Ovary (tissue), 9 donors: ENCODE data around the gene ETNK2. TPM values are rescaled to one million over a fixed set of nuclear protein-coding genes. Genes with fewer than 3 reads are reported as not detected.

ENCODE experiments used
- DNase-seq, 5 donors: peaks; one replicate each; pipeline ENCODE4 v3.0.0-alpha.2; 2019 to 2020
- H3K27ac ChIP-seq, 2 donors: fragments of 200-600 bp; one replicate each; pipeline versions ENCODE4 v1.5.1 to v1.8.0; 2019 to 2022
- H3K27me3 ChIP-seq: fragments of 200-600 bp; one replicate; pipeline ENCODE4 v1.8.0; 2022
- H3K36me3 ChIP-seq: fragments of 200-600 bp; sonication (generic); one replicate; pipeline ENCODE4 v1.5.1; 2019
- H3K4me1 ChIP-seq: one replicate; pipeline ENCODE4 v1.8.1; 2013; ENCODE audit warnings: mild to moderate bottlenecking, moderate library complexity; ENCODE audit not compliant: insufficient read depth
- H3K4me3 ChIP-seq: fragments of 200-600 bp; sonication (generic); one replicate; pipeline ENCODE4 v1.5.1; 2017
- H3K9me3 ChIP-seq, 2 donors: fragments of 200-600 bp in 1 of 2; sonication (generic) in 1 of 2; one replicate each; pipeline versions ENCODE4 v1.5.1 to v1.8.1; 2013 to 2019; ENCODE audit warnings: mild to moderate bottlenecking in 1 of 2, moderate library complexity in 1 of 2
- EP300 ChIP-seq: sonication (generic); formaldehyde crosslinking; IDR thresholded peaks from one replicate; pipeline ENCODE4 v1.6.1; 2017; ENCODE audit warnings: antibody characterized with exemption
- POLR2A ChIP-seq: fragments of 450-650 bp; IDR thresholded peaks from one replicate; pipeline ENCODE4 v1.6.1; 2017; ENCODE audit warnings: antibody characterized with exemption, mild to moderate bottlenecking, moderate library complexity
- WGBS, 3 donors: extraction: QIAGEN DNeasy Blood & Tissue Kit in 1 of 3; methylation state at CpG; one replicate each; pipeline versions ENCODE4 v1.1.5 to v1.1.7; 2013 to 2017; 5-methylcytosine and 5-hydroxymethylcytosine counted together
- intact Hi-C, 4 donors: fragments of 100-400 bp; cut with DNase I; formaldehyde crosslinking; loops; one replicate each; pipeline versions ENCODE4 v1.11.0 to v1.15.1; 2022 to 2023
- polyA plus RNA-seq, 2 donors: library from polyadenylated mRNA; stranded (reverse); fragments of 200-250 nt in 1 of 2; fragments of 350-450 nt in 1 of 2; fragmentation: Illumina TruSeq in 1 of 2; extraction: RNeasy Lipid Tissue Mini Kit (QIAGEN cat#74804) in 1 of 2; gene quantifications; one replicate each; pipeline ENCODE4 v1.2.3, GENCODE V29; 2013 to 2014
- total RNA-seq, 7 donors: library from RNA; depleted of rRNA in 2 of 7; stranded (reverse); fragments of >200 nt in 2 of 7; fragmentation: NEBNext Ultra II Directional in 3 of 7; extraction: Animal tissue kit (Norgen Biotek cat#: 25700) in 3 of 7; gene quantifications; one replicate each; pipeline versions ENCODE4 v1.1.0 to v1.2.4, GENCODE V29; 2016 to 2023
- TF ChIP-seq, protein P1 (sequence below), 3 donors: fragments of 450-650 bp in 2 of 3; fragments of 200-600 bp in 1 of 3; IDR thresholded peaks; one replicate each; pipeline versions ENCODE4 v1.5.1 to v1.8.0; 2016 to 2022; ENCODE audit warnings: antibody characterized with exemption in 3 of 3, mild to moderate bottlenecking in 1 of 3
- donor health status: DM: no; HTN: no; CAD: no; lungs with moderate emphysema.
- donor health status: DM: no; HTN: no; CAD: no.
- donor health status: Bipolar disorder and iron deficiency.
- donor health status: DM: yes; HTN: yes; CAD: no.
- donor health status: DM: no; HTN: no; CAD: no.
- donor health status: DM: yes; HTN: yes; CAD: no.

The ETNK2 gene
- total and polyA plus RNA-seq, 9 donors: 16.3 to 60.9 (median 40.3) TPM

DNA sequence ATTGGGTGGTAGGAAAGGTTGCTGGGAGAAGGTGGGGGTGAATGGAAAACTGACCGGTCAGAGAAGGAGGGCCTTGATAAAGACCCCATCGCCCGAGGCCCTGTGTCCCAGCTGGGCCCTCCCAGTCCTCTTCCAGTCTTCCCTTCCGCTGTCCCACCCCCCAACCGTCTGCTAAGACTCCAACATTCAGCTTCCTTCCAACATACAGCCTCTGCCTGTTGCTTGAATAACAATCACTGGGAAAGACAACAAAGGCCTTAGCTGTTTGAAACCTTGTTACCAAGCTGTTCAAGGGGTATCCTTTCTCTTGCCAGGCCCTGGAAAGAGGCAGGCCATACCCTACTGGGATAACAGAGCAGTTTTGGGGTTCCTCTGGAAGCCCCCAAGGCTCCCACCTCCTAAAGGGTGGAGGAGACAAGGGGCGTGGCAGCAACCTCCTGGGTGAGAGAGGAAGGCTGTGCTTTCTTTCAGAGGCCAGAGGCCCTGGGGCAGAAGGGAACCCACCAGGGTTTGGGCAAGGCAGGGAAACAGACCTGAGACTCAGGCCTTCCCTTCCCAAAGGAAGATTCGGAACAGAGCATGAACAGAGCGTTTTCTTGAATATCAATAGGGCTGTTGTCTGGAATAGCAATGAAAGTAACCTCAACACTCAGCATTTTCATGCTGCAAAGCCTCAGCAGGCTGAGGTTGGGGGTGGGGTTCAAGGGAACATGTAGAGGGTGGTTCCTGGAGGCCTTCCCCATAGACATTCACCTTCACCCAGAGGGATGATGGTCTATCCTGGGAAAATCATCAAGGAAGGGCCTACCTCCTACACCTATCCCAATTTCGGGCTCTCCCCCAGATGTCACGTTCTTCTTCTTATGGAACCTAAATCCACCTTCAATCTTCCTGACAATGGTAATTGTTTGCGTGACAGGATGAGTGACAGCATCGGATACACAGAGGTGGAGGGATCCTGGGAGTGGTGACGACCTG, 4.1 kb downstream of the ETNK2 start:
- peaks cover 14% of the 10 kb centered on the region for H3K4me1 ChIP-seq

DNA sequence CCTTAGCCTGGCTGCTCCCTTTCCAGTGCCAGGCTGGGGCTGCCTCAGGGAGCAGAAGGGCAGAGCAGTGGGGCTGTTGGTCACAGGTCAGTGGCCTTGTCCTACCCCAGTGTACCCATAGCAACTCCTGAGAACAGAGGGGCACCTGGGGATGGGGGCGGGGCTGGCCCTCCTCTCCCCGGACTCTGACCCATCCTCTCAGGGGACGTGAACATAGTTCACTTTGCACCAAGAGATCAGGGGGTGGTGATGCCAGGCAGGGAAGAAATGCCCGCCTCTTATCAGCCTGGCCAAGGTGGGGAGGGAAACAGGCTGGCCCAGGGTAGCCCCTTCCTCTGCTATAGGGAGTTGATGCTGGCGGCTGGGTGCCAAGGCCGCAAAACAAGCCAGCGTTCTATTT, 4.9 kb downstream of the ETNK2 start:
- Histone ChIP-seq H3K4me1 (peaks cover 10% of the 10 kb centered on the region), H3K36me3 (no peaks in the 10 kb centered on the region), H3K27me3 (no peaks in the 10 kb centered on the region), H3K4me3 (no peak overlapping the region), H3K9me3 (no peaks in the 10 kb centered on the region), H3K27ac (no peak overlapping the region)
- DNase-seq: peak in 2 of 5 donors; percentile 23 to 37
- TF ChIP-seq POLR2A (no peak), EP300 (no peak)
- TF ChIP-seq, protein P1, sequence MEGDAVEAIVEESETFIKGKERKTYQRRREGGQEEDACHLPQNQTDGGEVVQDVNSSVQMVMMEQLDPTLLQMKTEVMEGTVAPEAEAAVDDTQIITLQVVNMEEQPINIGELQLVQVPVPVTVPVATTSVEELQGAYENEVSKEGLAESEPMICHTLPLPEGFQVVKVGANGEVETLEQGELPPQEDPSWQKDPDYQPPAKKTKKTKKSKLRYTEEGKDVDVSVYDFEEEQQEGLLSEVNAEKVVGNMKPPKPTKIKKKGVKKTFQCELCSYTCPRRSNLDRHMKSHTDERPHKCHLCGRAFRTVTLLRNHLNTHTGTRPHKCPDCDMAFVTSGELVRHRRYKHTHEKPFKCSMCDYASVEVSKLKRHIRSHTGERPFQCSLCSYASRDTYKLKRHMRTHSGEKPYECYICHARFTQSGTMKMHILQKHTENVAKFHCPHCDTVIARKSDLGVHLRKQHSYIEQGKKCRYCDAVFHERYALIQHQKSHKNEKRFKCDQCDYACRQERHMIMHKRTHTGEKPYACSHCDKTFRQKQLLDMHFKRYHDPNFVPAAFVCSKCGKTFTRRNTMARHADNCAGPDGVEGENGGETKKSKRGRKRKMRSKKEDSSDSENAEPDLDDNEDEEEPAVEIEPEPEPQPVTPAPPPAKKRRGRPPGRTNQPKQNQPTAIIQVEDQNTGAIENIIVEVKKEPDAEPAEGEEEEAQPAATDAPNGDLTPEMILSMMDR (IDR thresholded peaks at IDR 0.05): no peak
- WGBS, 3 donors: 72 to 78% (median 75%) methylated on average over 7 of the region's 7 CpGs
- intact Hi-C loops: loop anchor here in 1 of 4 donors (5.0 kb wide), 1 partner anchor 50 kb away; the partner anchor contains the start of gene KISS1

More for the DNA sequence above, 4.1 kb downstream of the ETNK2 start:
- Histone ChIP-seq H3K27me3 (no peaks in the 10 kb centered on the region), H3K4me3 (no peak overlapping the region), H3K9me3 (no peaks in the 10 kb centered on the region), H3K36me3 (no peaks in the 10 kb centered on the region), H3K27ac (no peak overlapping the region)
- intact Hi-C loops: loop anchor here in 1 of 4 donors (5.0 kb wide), 1 partner anchor 50 kb away; the partner anchor contains the start of gene KISS1
- no peak for TF ChIP-seq EP300
- TF ChIP-seq, protein P1 (IDR thresholded peaks at IDR 0.05): no peak
- no peak for TF ChIP-seq POLR2A
- 78 to 86% (median 82%) methylated on average over 13 of the region's 13 CpGs for WGBS, 3 donors
- DNase-seq: peak in 2 of 5 donors; percentile 13 to 21

DNA sequence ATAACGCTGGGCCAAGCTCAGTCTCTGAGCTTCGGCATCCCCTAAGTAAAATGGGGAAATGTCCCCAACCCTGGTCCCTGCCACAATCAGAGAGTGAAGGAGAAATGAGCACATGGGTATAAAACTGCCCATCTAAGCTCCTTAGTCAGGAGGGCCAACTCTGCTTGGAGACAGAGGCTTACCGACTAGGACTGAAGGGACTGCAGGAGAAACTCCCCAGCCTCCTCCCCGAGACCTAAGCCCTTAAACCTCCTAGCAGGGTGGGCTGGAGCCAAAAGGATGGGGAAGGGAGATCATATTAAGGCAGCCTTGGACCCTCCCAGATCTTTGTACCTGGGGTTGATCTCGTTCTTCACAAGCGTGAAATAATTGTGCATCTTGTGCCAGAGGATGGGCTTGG, 5.5 kb downstream of the ETNK2 start:
- Histone ChIP-seq H3K9me3 (no peaks in the 10 kb centered on the region), H3K36me3 (no peaks in the 10 kb centered on the region), H3K27me3 (no peaks in the 10 kb centered on the region), H3K27ac (no peak overlapping the region), H3K4me3 (no peak overlapping the region), H3K4me1 (peaks cover 10% of the 10 kb centered on the region)
- WGBS, 3 donors: 89 to 91% (median 90%) methylated on average over 6 of the region's 6 CpGs
- no peak for TF ChIP-seq POLR2A
- no peak for TF ChIP-seq EP300
- TF ChIP-seq, protein P1 (IDR thresholded peaks at IDR 0.05): no peak
- intact Hi-C loops: loop anchor here in 1 of 4 donors (5.0 kb wide), 1 partner anchor 51 kb away; the partner anchor contains the start of gene KISS1
- no peak for DNase-seq

DNA sequence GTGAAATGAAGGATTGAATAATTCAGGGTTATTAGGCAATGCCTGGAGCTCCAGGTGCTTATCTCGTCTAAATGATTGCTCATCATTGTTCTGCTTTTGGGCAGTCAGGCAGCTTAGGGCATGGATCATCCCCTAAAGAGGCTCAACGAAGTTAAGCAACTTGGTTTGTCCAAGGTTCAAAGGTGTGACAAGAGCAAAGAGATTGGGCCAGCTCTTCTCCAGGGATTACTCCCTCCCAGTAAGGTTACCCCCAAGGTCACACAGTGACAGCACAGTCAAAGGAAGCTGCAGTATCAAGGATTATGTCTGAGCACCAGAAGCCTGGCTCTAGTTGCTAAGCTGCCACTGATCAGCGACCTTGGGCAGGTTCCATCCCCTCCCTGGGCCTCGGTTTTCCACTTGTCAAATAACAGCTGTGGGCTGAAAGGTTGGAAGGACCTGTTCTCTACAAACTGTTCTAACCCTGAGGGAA, 6.8 kb downstream of the ETNK2 start:
- Histone ChIP-seq H3K27me3 (no peaks in the 10 kb centered on the region), H3K4me3 (no peak overlapping the region), H3K36me3 (no peaks in the 10 kb centered on the region), H3K27ac (peak overlapping the region in 1 of 2 donors; percentile 29), H3K9me3 (no peaks in the 10 kb centered on the region), H3K4me1 (peaks cover 6% of the 10 kb centered on the region)
- peak in 1 of 5 donors; percentile 58 for DNase-seq
- WGBS, 3 donors: 55 to 57% (median 57%) methylated on average over 4 of the region's 4 CpGs
- no peak for TF ChIP-seq EP300
- intact Hi-C loops: loop anchor here in 1 of 4 donors (5.0 kb wide), 1 partner anchor 52 kb away; the partner anchor contains the start of gene KISS1
